WTC11 (cell line): ENCODE measurements around the gene GPATCH8. TPM values are rescaled to one million over a fixed set of nuclear protein-coding genes. Genes with fewer than 3 reads are reported as not detected.

Experiments
- ATAC-seq: fragments of 200-7000 bp; cut with Tn5 transposase; 2 replicates; pipeline ENCODE4 v1.10.0; 2021; ENCODE audit warnings: mild to moderate bottlenecking, moderate library complexity
- CTCF ChIA-PET: fragments of 300-600 bp; sonication (Branson Sonifier 250); formaldehyde crosslinking; loops from one replicate; lab custom pipeline; 2021; ENCODE audit warnings: antibody characterized with exemption; lab: Charles Lee
- POLR2A ChIA-PET: fragments of 350-600 bp; sonication (Branson Sonifier 250); formaldehyde crosslinking; loops from one replicate; lab custom pipeline; 2021; ENCODE audit warnings: antibody characterized with exemption; lab: Charles Lee
- DNase-seq: peaks from one replicate; pipeline ENCODE4 v3.0.0; 2021; ENCODE audit warnings: low spot score
- H3K27ac Mint-ChIP-seq: 2 replicates; pipeline ENCODE4 v1.8.0; 2021; ENCODE audit warnings: mixed read lengths
- H3K27me3 Mint-ChIP-seq: 2 replicates; pipeline ENCODE4 v1.8.0; 2021; ENCODE audit warnings: low read depth, mild to moderate bottlenecking, moderate library complexity, mixed read lengths
- H3K36me3 Mint-ChIP-seq: 2 replicates; pipeline ENCODE4 v1.8.0; 2021; ENCODE audit warnings: mixed read lengths
- H3K4me1 Mint-ChIP-seq: 2 replicates; pipeline ENCODE4 v1.8.0; 2022; ENCODE audit warnings: mixed read lengths
- H3K4me3 Mint-ChIP-seq: 2 replicates; pipeline ENCODE4 v1.8.0; 2021; ENCODE audit warnings: mild to moderate bottlenecking, moderate library complexity, mixed read lengths
- H3K9me3 Mint-ChIP-seq: 2 replicates; pipeline ENCODE4 v1.8.0; 2021; ENCODE audit warnings: mixed read lengths
- CREB1 ChIP-seq: sonication (generic); formaldehyde crosslinking; IDR thresholded peaks from 2 replicates; pipeline ENCODE4 v1.8.0; 2023; ENCODE audit warnings: mild to moderate bottlenecking, missing genetic modification reagents
- CREM ChIP-seq: sonication (generic); formaldehyde crosslinking; IDR thresholded peaks from 2 replicates; pipeline ENCODE4 v1.8.1; 2022; ENCODE audit warnings: mild to moderate bottlenecking, missing genetic modification reagents, moderate library complexity
- MXD4 ChIP-seq: fragments of 250-450 bp; sonication (Bioruptor Pico); IDR thresholded peaks from 2 replicates; pipeline ENCODE4 v1.8.0; 2021; ENCODE audit warnings: mild to moderate bottlenecking, moderate library complexity, borderline replicate concordance
- MYBL2 ChIP-seq: sonication (generic); formaldehyde crosslinking; IDR thresholded peaks from 2 replicates; pipeline ENCODE4 v1.8.1; 2023; ENCODE audit warnings: mild to moderate bottlenecking, moderate library complexity, missing genetic modification reagents
- NFATC4 ChIP-seq: fragments of 250-450 bp; sonication (Bioruptor Pico); IDR thresholded peaks from 2 replicates; pipeline ENCODE4 v1.9.0; 2021; ENCODE audit warnings: mild to moderate bottlenecking
- PRRX2 ChIP-seq: fragments of 250-450 bp; sonication (Bioruptor Pico); IDR thresholded peaks from 2 replicates; pipeline ENCODE4 v1.8.0; 2021; ENCODE audit warnings: mild to moderate bottlenecking
- RELA ChIP-seq: sonication (generic); formaldehyde crosslinking; IDR thresholded peaks from 2 replicates; pipeline ENCODE4 v1.8.1; 2022; ENCODE audit warnings: missing genetic modification reagents, mild to moderate bottlenecking, borderline replicate concordance
- SMAD3 ChIP-seq: sonication (generic); formaldehyde crosslinking; IDR thresholded peaks from 2 replicates; pipeline ENCODE4 v1.8.0; 2022; ENCODE audit warnings: missing genetic modification reagents, mild to moderate bottlenecking, borderline replicate concordance
- SMAD4 ChIP-seq: sonication (generic); formaldehyde crosslinking; IDR thresholded peaks from 2 replicates; pipeline ENCODE4 v1.8.0; 2022; ENCODE audit warnings: mild to moderate bottlenecking, missing genetic modification reagents
- TEAD1 ChIP-seq: sonication (generic); formaldehyde crosslinking; IDR thresholded peaks from 2 replicates; pipeline ENCODE4 v1.8.0; 2022; ENCODE audit warnings: mild to moderate bottlenecking, missing genetic modification reagents
- TEAD4 ChIP-seq: sonication (generic); formaldehyde crosslinking; IDR thresholded peaks from 2 replicates; pipeline ENCODE4 v1.8.0; 2022; ENCODE audit warnings: mild to moderate bottlenecking, missing genetic modification reagents
- TP53 ChIP-seq: sonication (generic); formaldehyde crosslinking; IDR thresholded peaks from 2 replicates; pipeline ENCODE4 v1.8.1; 2023; ENCODE audit warnings: mild to moderate bottlenecking, missing genetic modification reagents
- ZNF138 ChIP-seq: sonication (generic); formaldehyde crosslinking; conservative IDR thresholded peaks from 2 replicates; pipeline ENCODE4 v1.8.1; 2022; ENCODE audit warnings: mild to moderate bottlenecking, moderate library complexity, missing genetic modification reagents
- ZNF232 ChIP-seq: sonication (generic); formaldehyde crosslinking; IDR thresholded peaks from 2 replicates; pipeline ENCODE4 v1.8.0; 2022; ENCODE audit warnings: mild to moderate bottlenecking, missing genetic modification reagents
- total RNA-seq: library from RNA; stranded (reverse); gene quantifications from 3 replicates; pipeline ENCODE4 v1.2.3, GENCODE V29; 2021
- TF ChIP-seq, protein P1 (sequence below): fragments of 250-450 bp; sonication (Bioruptor Pico); conservative IDR thresholded peaks from 2 replicates; pipeline ENCODE4 v1.9.0; 2021; ENCODE audit warnings: mild to moderate bottlenecking
- TF ChIP-seq, protein P2 (sequence below): sonication (generic); formaldehyde crosslinking; IDR thresholded peaks from 2 replicates; pipeline ENCODE4 v1.8.0; 2022; ENCODE audit warnings: mild to moderate bottlenecking, missing genetic modification reagents
- TF ChIP-seq, protein P3 (sequence below): fragments of 250-450 bp; sonication (Bioruptor Pico); IDR thresholded peaks from 2 replicates; pipeline ENCODE4 v1.9.0; 2021; ENCODE audit warnings: mild to moderate bottlenecking
- TF ChIP-seq, protein P4 (sequence below): sonication (generic); formaldehyde crosslinking; IDR thresholded peaks from 2 replicates; pipeline ENCODE4 v1.8.1; 2022; ENCODE audit warnings: mild to moderate bottlenecking, missing genetic modification reagents, moderate library complexity, borderline replicate concordance
- TF ChIP-seq, protein P5 (sequence below): sonication (generic); formaldehyde crosslinking; IDR thresholded peaks from 2 replicates; pipeline ENCODE4 v1.8.0; 2022; ENCODE audit warnings: mild to moderate bottlenecking, missing genetic modification reagents
- TF ChIP-seq, protein P6 (sequence below): fragments of 250-450 bp; sonication (Bioruptor Pico); IDR thresholded peaks from 2 replicates; pipeline ENCODE4 v1.8.0; 2021; ENCODE audit warnings: mild to moderate bottlenecking
- TF ChIP-seq, protein P7 (sequence below): fragments of 250-450 bp; sonication (Bioruptor Pico); IDR thresholded peaks from 2 replicates; pipeline ENCODE4 v2.1.2; 2022; ENCODE audit warnings: mild to moderate bottlenecking, moderate library complexity
- TF ChIP-seq, protein P8 (sequence below): sonication (generic); formaldehyde crosslinking; IDR thresholded peaks from 2 replicates; pipeline ENCODE4 v1.8.0; 2023; ENCODE audit warnings: mild to moderate bottlenecking, missing genetic modification reagents
- TF ChIP-seq, protein P9 (sequence below): sonication (generic); formaldehyde crosslinking; IDR thresholded peaks from 2 replicates; pipeline ENCODE4 v1.8.1; 2022; ENCODE audit warnings: mild to moderate bottlenecking, moderate library complexity, missing genetic modification reagents

Gene GPATCH8
- total RNA-seq, 1 experiment from 2014 or later, result 51.9 TPM

DNA sequence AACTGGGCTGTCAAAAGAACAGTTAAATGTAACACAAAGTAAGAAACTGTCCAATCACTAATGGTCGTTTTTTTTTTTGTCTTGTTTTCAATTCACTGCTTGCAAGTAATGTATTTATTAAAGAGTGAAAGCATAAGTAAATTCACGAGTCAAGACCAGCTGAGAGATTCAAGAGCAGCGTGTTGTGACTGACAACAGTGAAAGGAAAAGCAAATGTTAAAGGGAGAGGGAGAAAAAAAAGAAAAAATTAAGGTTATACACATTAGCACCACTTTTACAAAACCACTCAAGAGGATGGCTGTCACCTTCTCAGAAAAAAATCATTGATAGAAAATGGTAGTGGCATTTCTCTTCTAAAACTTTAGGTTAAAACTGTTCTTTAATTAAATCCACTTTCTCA, 36.1 kb downstream of the GPATCH8 start (continued):
- TF ChIP-seq RELA (no peak), TP53 (CRISPR knock-in tag) (no peak), PRRX2 (CRISPR knock-in tag) (no peak)
- TF ChIP-seq, all 79 proteins: peak for 0

DNA sequence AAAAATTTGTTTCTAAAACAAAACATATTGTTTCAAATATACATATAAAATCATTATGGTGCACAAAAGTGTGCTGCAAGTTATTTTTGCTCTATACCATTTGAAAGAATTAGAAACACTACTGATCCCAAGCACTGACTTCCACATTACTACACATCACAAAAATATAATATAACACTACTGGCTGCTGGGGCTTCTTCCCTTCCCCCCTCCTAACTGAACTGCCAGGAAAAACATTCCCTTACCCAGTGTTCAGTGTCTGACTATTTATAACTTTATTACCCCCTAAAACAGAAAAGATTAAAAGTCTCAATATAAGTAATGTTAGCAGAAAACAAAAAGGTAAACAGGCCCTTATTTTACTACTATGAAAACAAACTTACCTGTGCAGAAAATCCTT, 36.9 kb downstream of the GPATCH8 start:
- Mint-ChIP-seq H3K4me1 (peaks cover 22% of the 10 kb centered on the region), H3K27ac (no peak overlapping the region; the same call in 1 of the 2 replicates), H3K36me3 (peaks cover 4% of the 10 kb centered on the region), H3K27me3 (no peaks in the 10 kb centered on the region), H3K9me3 (no peaks in the 10 kb centered on the region), H3K4me3 (no peak overlapping the region)
- ATAC-seq (no peak), DNase-seq (no peak)
- TF ChIP-seq ZNF232 (CRISPR knock-in tag) (no peak), NFATC4 (CRISPR knock-in tag) (no peak), MYBL2 (CRISPR knock-in tag) (no peak), TEAD4 (CRISPR knock-in tag) (no peak), SMAD4 (CRISPR knock-in tag) (no peak), ZNF138 (no peak), CREM (CRISPR knock-in tag) (no peak), TEAD1 (CRISPR knock-in tag) (no peak), MXD4 (CRISPR knock-in tag) (no peak), CREB1 (no peak), SMAD3 (CRISPR knock-in tag) (no peak)
- TF ChIP-seq, protein P1, sequence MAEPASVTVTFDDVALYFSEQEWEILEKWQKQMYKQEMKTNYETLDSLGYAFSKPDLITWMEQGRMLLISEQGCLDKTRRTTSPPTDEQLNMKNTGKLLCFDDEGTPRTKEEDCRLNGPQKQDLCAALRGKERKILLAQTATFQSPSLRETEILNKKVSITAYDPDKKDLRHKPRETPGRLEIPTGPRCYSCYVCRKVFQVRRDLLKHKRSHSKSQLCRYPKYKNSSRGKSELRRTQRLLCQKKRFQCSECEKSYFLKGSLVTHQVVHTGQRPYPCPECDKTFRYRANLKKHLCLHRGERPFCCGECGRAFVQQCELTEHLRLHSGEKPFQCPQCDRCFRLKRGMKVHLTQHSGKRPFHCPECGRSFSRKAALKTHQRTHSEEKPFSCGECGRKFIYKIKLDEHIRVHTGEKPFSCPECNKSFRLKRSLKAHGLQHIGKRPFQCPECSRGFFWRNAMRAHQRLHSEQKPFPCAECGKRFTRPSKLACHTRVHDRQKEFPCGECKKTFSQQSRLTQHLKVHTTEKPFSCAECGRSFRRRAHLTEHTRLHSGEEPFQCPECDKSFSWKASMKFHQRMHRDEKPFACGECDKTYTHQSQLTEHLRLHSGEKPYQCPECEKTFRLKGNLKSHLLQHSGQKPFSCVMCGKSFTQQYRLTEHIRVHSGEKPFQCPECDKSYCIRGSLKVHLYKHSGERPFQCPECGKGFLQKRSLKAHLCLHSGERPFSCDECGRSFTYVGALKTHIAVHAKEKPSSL (CRISPR knock-in tag), result no peak
- TF ChIP-seq, protein P2, sequence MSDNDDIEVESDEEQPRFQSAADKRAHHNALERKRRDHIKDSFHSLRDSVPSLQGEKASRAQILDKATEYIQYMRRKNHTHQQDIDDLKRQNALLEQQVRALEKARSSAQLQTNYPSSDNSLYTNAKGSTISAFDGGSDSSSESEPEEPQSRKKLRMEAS (CRISPR knock-in tag), result no peak
- TF ChIP-seq, protein P3, sequence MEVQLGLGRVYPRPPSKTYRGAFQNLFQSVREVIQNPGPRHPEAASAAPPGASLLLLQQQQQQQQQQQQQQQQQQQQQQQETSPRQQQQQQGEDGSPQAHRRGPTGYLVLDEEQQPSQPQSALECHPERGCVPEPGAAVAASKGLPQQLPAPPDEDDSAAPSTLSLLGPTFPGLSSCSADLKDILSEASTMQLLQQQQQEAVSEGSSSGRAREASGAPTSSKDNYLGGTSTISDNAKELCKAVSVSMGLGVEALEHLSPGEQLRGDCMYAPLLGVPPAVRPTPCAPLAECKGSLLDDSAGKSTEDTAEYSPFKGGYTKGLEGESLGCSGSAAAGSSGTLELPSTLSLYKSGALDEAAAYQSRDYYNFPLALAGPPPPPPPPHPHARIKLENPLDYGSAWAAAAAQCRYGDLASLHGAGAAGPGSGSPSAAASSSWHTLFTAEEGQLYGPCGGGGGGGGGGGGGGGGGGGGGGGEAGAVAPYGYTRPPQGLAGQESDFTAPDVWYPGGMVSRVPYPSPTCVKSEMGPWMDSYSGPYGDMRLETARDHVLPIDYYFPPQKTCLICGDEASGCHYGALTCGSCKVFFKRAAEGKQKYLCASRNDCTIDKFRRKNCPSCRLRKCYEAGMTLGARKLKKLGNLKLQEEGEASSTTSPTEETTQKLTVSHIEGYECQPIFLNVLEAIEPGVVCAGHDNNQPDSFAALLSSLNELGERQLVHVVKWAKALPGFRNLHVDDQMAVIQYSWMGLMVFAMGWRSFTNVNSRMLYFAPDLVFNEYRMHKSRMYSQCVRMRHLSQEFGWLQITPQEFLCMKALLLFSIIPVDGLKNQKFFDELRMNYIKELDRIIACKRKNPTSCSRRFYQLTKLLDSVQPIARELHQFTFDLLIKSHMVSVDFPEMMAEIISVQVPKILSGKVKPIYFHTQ (CRISPR knock-in tag), result no peak
- TF ChIP-seq, protein P4, sequence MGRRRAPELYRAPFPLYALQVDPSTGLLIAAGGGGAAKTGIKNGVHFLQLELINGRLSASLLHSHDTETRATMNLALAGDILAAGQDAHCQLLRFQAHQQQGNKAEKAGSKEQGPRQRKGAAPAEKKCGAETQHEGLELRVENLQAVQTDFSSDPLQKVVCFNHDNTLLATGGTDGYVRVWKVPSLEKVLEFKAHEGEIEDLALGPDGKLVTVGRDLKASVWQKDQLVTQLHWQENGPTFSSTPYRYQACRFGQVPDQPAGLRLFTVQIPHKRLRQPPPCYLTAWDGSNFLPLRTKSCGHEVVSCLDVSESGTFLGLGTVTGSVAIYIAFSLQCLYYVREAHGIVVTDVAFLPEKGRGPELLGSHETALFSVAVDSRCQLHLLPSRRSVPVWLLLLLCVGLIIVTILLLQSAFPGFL (CRISPR knock-in tag), result no peak
- TF ChIP-seq, protein P5, sequence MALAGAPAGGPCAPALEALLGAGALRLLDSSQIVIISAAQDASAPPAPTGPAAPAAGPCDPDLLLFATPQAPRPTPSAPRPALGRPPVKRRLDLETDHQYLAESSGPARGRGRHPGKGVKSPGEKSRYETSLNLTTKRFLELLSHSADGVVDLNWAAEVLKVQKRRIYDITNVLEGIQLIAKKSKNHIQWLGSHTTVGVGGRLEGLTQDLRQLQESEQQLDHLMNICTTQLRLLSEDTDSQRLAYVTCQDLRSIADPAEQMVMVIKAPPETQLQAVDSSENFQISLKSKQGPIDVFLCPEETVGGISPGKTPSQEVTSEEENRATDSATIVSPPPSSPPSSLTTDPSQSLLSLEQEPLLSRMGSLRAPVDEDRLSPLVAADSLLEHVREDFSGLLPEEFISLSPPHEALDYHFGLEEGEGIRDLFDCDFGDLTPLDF (CRISPR knock-in tag), result no peak
- TF ChIP-seq, protein P6, sequence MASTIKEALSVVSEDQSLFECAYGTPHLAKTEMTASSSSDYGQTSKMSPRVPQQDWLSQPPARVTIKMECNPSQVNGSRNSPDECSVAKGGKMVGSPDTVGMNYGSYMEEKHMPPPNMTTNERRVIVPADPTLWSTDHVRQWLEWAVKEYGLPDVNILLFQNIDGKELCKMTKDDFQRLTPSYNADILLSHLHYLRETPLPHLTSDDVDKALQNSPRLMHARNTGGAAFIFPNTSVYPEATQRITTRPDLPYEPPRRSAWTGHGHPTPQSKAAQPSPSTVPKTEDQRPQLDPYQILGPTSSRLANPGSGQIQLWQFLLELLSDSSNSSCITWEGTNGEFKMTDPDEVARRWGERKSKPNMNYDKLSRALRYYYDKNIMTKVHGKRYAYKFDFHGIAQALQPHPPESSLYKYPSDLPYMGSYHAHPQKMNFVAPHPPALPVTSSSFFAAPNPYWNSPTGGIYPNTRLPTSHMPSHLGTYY (CRISPR knock-in tag), result no peak
- TF ChIP-seq, protein P7, sequence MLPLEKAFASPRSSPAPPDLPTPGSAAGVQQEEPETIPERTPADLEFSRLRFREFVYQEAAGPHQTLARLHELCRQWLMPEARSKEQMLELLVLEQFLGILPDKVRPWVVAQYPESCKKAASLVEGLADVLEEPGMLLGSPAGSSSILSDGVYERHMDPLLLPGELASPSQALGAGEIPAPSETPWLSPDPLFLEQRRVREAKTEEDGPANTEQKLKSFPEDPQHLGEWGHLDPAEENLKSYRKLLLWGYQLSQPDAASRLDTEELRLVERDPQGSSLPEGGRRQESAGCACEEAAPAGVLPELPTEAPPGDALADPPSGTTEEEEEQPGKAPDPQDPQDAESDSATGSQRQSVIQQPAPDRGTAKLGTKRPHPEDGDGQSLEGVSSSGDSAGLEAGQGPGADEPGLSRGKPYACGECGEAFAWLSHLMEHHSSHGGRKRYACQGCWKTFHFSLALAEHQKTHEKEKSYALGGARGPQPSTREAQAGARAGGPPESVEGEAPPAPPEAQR (CRISPR knock-in tag), result no peak
- TF ChIP-seq, protein P8, sequence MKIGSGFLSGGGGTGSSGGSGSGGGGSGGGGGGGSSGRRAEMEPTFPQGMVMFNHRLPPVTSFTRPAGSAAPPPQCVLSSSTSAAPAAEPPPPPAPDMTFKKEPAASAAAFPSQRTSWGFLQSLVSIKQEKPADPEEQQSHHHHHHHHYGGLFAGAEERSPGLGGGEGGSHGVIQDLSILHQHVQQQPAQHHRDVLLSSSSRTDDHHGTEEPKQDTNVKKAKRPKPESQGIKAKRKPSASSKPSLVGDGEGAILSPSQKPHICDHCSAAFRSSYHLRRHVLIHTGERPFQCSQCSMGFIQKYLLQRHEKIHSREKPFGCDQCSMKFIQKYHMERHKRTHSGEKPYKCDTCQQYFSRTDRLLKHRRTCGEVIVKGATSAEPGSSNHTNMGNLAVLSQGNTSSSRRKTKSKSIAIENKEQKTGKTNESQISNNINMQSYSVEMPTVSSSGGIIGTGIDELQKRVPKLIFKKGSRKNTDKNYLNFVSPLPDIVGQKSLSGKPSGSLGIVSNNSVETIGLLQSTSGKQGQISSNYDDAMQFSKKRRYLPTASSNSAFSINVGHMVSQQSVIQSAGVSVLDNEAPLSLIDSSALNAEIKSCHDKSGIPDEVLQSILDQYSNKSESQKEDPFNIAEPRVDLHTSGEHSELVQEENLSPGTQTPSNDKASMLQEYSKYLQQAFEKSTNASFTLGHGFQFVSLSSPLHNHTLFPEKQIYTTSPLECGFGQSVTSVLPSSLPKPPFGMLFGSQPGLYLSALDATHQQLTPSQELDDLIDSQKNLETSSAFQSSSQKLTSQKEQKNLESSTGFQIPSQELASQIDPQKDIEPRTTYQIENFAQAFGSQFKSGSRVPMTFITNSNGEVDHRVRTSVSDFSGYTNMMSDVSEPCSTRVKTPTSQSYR (CRISPR knock-in tag), result no peak
- TF ChIP-seq, protein P9, sequence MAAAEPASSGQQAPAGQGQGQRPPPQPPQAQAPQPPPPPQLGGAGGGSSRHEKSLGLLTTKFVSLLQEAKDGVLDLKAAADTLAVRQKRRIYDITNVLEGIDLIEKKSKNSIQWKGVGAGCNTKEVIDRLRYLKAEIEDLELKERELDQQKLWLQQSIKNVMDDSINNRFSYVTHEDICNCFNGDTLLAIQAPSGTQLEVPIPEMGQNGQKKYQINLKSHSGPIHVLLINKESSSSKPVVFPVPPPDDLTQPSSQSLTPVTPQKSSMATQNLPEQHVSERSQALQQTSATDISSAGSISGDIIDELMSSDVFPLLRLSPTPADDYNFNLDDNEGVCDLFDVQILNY (CRISPR knock-in tag), result no peak
- POLR2A ChIA-PET, result no interaction called here
- CTCF ChIA-PET, result no interaction called here
